ENCODE results near the gene CAMK1D. TPM values are rescaled to one million over a fixed set of nuclear protein-coding genes. Genes with fewer than 3 reads are reported as not detected.
A peak's percentile ranks its signal among the peaks of the same experiment; 100 is the strongest.

CAMK1D gene
- total RNA-seq, 2 donors from 2014 or later = 42.5 to 50.7 TPM

GRCh38 chr10:12391206-12391605, 41.9 kb downstream of the CAMK1D start:
- DNase-seq (no peak), ATAC-seq (no peak)
- intact Hi-C loops (cut with DNase I, micrococcal nuclease) = no loop called here

DNA sequence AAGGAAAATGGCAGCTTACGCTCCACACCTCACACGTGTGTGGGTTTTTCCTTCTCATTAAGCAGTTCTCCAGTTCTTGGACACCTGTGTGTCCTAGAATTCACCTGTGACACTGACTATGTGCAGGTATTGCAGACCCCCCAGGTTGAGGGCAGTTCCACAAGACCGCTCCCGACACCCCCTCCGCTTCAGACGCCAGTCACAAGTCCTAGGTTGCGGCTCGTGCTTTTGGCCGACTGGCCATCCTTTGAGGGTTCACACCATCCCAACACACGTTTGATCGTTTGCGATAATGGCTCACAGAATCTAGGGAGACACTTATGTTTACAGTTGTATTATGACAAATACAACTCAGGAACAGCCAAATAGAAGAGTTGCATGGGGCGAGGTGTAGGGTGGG, 44.5 kb downstream of the CAMK1D start:
- ATAC-seq (no peak), DNase-seq (no peak)
- intact Hi-C loops (cut with DNase I, micrococcal nuclease) = no loop called here

DNA sequence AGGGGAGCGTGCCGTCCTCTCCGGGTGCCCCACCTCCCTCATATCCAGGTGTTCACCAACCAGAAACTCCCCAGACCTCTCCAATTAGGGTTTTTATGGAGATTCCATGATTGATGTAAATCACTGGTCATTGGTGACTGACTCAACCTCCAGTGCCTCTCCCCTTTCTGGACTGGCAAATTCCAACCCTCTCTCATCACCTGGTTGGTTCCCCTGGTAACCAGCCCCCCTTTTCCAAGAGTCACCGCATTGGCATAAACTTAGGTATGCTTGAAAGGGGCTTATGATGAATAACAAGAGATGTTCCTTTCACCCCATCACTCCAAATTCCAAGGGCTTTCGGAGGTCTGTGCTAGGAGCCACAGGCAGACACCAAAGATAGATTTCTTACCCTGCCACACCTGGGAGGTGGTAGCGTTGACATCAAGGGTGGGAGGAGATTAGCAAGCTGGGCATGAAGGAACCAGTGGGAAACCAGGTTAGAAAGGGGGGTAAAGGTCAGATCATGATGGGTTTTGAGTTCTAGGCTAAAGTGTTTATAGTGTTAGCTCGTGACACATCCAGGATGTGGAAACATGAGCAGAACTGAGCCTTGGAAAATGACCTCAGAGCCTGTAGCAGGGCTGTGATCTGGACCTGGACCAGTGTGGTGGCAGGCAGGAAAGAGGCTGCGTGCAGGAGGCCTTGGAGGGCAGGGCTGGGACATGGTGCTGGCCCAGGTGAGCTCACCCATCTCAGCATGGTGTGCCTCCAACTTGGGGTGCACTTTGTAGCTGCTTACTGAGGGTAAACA, 45.1 kb downstream of the CAMK1D start:
- intact Hi-C loops (cut with DNase I, micrococcal nuclease) = no loop called here
- no peak for DNase-seq
- peak; percentile 51 for ATAC-seq

DNA sequence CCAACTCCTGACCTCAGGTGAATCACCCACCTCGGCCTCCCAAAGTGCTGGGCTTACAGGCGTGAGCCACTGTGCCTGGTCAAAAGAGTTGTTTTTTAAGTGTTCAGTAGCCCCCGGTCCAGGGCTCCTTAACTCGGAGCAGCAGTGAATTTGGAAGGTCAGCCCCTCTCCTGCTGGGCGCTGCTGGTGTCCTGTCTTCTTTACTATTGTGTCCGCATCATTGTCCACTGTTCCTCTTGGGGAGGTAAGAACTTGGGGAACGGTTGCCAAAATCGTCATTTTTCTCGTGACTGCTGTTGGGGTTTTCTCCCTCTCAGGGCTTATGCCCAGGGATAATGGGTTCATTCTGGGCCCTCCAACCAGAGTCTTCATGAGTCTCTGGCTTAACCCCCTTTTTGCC, 46.7 kb downstream of the CAMK1D start:
- no peak for DNase-seq
- intact Hi-C loops (cut with DNase I, micrococcal nuclease) = no loop called here
- ATAC-seq = no peak

DNA sequence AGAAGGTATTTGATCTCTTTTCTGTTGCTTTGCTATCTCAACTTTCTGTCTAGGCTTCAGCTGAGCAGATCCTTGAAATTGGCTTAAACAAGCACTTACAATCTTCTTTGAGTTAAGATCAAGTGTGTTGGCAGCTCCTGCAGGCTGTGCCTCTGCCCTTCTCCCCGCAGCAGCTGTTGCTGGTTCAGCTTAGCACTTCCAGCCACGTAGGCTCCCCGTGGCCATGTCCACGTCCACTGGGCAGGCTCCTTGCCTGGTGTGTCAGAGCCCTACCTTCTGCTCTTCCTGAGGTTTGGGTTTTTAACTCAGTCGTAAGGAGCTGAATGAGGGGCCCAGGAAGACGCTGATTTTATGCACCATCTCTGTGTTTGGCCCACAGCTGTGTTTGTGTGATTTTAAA, 47.2 kb downstream of the CAMK1D start:
- DNase-seq = no peak
- intact Hi-C loops (cut with DNase I, micrococcal nuclease) = no loop called here
- no peak for ATAC-seq

DNA sequence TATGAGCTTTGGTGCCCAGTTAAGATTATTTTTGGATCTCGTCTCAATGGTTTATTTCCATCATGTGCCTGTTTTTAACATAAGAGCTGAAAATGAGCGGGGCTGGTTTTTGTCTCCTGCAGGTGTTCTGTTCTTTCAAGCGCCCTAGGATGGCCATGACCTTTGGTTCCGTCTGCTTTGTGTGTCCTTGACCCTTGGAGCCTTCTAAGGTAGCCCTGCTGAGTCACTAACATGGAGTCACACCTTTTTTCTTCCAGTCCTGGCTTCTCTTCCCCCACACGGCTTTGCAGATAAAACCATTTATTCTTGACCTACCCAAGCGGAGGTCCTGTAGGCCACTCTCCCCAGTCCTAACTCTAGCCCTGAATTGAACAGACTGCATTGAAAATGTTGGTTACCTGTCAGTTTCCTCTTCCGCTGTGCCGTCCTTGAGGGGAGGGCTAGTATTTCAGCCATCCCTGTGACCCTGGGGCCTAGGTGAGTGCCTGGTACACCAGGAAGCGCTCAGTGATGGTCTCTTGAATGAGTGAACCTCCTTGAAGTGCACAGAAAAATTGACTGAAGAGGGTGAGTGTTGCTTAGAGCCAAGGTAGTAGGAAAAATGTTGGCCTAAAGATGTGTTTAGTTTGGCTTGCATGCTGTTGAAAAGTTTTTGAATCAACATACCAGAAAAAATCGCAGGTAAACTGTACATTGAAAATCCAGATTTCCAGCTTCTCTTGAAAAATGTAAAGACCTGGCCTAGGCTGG, 48.0 kb downstream of the CAMK1D start:
- DNase-seq = no peak
- no peak for ATAC-seq
- intact Hi-C loops (cut with DNase I, micrococcal nuclease) = no loop called here

- ATAC-seq (no peak), DNase-seq (no peak)
- intact Hi-C loops (cut with DNase I, micrococcal nuclease) = no loop called here
Observed at GRCh38 chr10:12397941-12398340, 48.6 kb downstream of the CAMK1D start.

- intact Hi-C loops (cut with DNase I, micrococcal nuclease) = no loop called here
- no peak for ATAC-seq
- DNase-seq = no peak
Observed at GRCh38 chr10:12400266-12400931, 51.1 kb downstream of the CAMK1D start.

GRCh38 chr10:12401466-12401865, 52.1 kb downstream of the CAMK1D start:
- DNase-seq (no peak), ATAC-seq (no peak)
- intact Hi-C loops (cut with DNase I, micrococcal nuclease) = no loop called here

DNA sequence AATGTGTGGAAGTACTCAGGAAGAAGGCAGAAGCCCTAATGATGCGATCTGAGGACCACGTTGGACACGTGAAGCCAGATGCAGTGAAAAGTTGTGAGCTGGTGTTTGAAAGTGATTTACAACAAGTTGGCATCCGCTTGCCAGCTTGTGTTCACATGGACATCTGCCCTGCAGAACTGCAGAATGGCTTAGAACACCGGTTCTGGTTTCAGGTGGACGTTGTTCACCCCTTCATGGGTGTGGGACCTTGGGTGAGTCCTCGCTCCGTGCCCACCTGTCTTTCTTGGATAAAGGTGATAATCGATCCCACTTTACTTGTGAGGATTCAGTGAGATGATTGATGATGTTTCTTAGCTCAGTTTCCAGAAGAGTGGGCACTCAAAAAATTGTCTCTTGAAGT, 53.8 kb downstream of the CAMK1D start:
- ATAC-seq (no peak), DNase-seq (no peak)
- intact Hi-C loops (cut with DNase I, micrococcal nuclease) = no loop called here

DNA sequence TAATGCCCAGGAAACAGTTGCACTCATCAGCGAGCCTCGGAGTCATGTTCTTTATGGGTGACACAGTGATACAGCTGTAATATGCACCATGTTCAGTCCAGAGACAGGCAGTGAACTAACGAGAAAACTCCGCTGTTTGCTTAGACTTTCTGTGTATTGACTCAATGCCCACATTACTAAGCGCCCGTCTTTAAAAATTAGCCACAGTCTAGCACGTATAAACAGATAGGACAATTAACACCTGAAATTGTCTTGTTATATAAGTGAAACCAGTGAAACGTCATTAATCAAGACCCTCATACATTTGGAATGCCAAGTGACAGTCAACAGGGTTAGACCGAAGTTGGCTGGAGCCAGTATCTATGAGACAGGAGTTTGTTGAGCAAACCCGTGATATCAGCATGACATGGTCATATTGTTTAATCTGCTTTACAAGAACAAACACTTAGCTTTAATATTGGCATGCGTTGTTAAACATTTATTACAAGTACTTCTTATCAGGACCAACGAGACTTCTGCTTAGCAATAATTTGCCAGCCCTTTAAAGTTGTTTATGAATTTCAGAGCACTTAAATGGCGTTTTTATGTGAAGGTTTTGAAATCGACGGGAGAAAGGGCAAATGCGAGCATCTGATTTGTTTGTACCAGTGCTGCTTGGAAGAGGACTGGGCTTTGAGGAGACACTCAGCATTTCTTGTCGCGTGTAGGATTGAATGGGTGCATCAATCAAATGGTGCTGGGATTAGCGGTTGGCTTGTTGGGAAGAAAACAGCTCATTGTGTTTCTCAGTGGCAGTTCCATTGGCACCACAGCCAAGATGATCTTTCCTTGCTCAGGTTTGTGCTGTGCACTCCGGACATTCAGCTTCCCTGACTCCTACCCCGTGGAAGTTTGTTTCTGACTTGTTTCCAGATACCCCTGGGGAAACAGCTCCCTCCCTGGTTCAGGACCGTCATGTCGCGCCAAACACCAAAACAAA, 56.3 kb downstream of the CAMK1D start:
- intact Hi-C loops (cut with DNase I, micrococcal nuclease) = no loop called here
- no peak for DNase-seq
- ATAC-seq = peak; percentile 86

- no peak for DNase-seq
- intact Hi-C loops (cut with DNase I, micrococcal nuclease) = no loop called here
- no peak for ATAC-seq
Observed at GRCh38 chr10:12406764-12407400, 57.5 kb downstream of the CAMK1D start.

DNA sequence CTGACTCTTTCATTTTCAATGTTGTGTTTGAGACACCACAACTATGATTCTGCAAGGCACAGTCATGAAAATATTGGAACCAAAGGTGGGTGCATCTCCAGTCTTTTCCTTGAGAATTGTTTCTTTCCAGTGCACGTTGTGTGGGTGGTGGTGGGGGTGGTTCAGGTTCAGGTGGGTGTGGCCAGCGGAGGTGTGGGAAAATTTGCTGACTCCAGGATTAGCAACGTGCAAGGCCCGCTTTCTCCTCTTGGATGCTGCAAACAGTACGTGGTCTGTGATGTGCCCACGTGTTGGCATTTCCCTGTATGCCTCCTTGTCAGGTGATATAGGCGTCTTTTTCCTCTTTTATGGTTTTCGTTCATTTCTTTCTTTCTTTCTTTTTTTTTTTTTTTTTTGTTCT, 59.1 kb downstream of the CAMK1D start:
- no peak for ATAC-seq
- DNase-seq = no peak
- intact Hi-C loops (cut with DNase I, micrococcal nuclease) = no loop called here

GRCh38 chr10:12409161-12409560, 59.8 kb downstream of the CAMK1D start:
- no peak for ATAC-seq
- DNase-seq = no peak
- intact Hi-C loops (cut with DNase I, micrococcal nuclease) = no loop called here

DNA sequence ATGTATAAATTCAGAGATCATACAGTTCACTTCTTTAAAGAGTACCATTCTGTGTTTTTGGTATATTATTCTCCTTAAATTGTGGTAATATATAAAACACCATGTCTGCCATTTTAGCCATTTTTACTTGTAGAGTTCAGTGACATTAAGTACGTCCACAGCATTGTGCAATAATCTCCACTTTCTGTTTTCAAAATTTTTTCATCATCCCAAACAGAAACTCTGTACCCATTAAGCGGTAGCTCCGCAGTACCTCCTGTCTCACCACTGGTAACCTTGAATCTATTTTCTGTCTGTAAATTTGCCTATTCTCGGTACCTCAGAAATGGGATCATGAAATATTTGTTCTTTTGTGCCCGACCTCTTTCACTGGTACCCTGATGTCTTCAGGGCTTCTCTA, 60.3 kb downstream of the CAMK1D start:
- DNase-seq (no peak), ATAC-seq (no peak)
- intact Hi-C loops (cut with DNase I, micrococcal nuclease) = no loop called here

GRCh38 chr10:12412666-12413368, 63.5 kb downstream of the CAMK1D start:
- DNase-seq (peak in 1 of 2 donors; percentile 19), ATAC-seq (no peak)
- intact Hi-C loops (cut with DNase I, micrococcal nuclease) = no loop called here

- ATAC-seq (no peak), DNase-seq (no peak)
- intact Hi-C loops (cut with DNase I, micrococcal nuclease) = no loop called here
Observed at GRCh38 chr10:12413369-12413711, 64.0 kb downstream of the CAMK1D start.
